Measurements from ENCODE around the gene MFAP3L.

DNA sequence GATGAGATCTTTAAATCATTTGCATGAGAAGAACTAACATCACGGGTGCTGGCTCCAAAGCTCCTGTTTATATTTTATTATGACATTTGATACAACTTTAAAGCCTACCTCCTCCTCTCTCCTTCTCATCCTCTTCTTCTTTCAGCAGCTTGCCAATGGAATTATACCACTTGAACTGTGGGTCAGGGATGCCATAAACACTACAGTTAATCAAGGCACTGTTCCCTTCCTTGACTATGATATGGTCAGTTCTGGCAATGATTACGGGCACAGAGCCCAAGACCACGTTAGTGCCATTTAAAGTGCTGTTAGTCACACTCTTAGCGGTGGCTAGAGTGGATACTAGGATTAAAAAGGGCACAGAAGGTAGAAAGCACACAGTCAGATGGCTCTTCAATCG lies 20.7 kb downstream of the MFAP3L start:
- TF ChIP-seq POLR2A (IDR thresholded peaks at IDR 0.05; ENCODE audit: low read length), result no peak
- TF ChIP-seq GATA1 (IDR thresholded peaks at IDR 0.05; ENCODE audit: low read depth, low read length), result no peak
